HEK293T (cell line): ENCODE results near the gene GFPT1.

Source experiments
- CTCF ChIA-PET: fragments of 350-600 bp; formaldehyde crosslinking; extraction: SDS; loops from one replicate; lab custom pipeline; 2021; ENCODE audit warnings: antibody characterized with exemption, inconsistent platforms; lab: Yijun Ruan, JAX
- POLR2A ChIA-PET: fragments of 350-600 bp; formaldehyde crosslinking; extraction: SDS; loops from one replicate; lab custom pipeline; 2020; ENCODE audit warnings: antibody characterized with exemption, inconsistent platforms; lab: Yijun Ruan, JAX
- DNase-seq: peaks from one replicate; pipeline ENCODE4 v3.0.0; 2012; ENCODE audit warnings: mixed read lengths; ENCODE audit errors: extremely low spot score
- ARNT ChIP-seq: fragments of 450-650 bp; IDR thresholded peaks from 2 replicates; pipeline ENCODE4 v1.6.1; 2017; ENCODE audit warnings: mild to moderate bottlenecking
- BHLHE40 ChIP-seq: fragments of 450-650 bp; IDR thresholded peaks from 2 replicates; pipeline ENCODE4 v1.6.1; 2016; ENCODE audit warnings: mild to moderate bottlenecking, moderate library complexity, borderline replicate concordance
- CTBP1 ChIP-seq: fragments of 450-650 bp; IDR thresholded peaks from 2 replicates; pipeline ENCODE4 v1.6.1; 2016; ENCODE audit warnings: borderline replicate concordance
- ELF4 ChIP-seq: fragments of 450-650 bp; IDR thresholded peaks from 2 replicates; pipeline ENCODE4 v1.6.1; 2017; ENCODE audit warnings: antibody characterized with exemption
- FOXA1 ChIP-seq: fragments of 450-650 bp; IDR thresholded peaks from 2 replicates; pipeline ENCODE4 v1.6.1; 2016; ENCODE audit warnings: mild to moderate bottlenecking
- FOXK2 ChIP-seq: fragments of 450-650 bp; IDR thresholded peaks from 2 replicates; pipeline ENCODE4 v1.6.1; 2016; ENCODE audit warnings: mild to moderate bottlenecking
- FOXM1 ChIP-seq: fragments of 450-650 bp; IDR thresholded peaks from 2 replicates; pipeline ENCODE4 v1.6.1; 2017; ENCODE audit warnings: mild to moderate bottlenecking, borderline replicate concordance
- HDGF ChIP-seq: fragments of 450-650 bp; IDR thresholded peaks from 2 replicates; pipeline ENCODE4 v1.6.1; 2017; ENCODE audit warnings: antibody characterized with exemption, borderline replicate concordance
- L3MBTL2 ChIP-seq: fragments of 450-650 bp; conservative IDR thresholded peaks from 2 replicates; pipeline ENCODE4 v1.6.1; 2016; ENCODE audit warnings: mild to moderate bottlenecking
- LEF1 ChIP-seq: fragments of 450-650 bp; IDR thresholded peaks from 2 replicates; pipeline ENCODE4 v1.6.1; 2017; ENCODE audit warnings: mild to moderate bottlenecking, borderline replicate concordance
- NFRKB ChIP-seq: fragments of 450-650 bp; IDR thresholded peaks from 2 replicates; pipeline ENCODE4 v1.6.1; 2016; ENCODE audit warnings: mild to moderate bottlenecking, moderate library complexity
- SP1 ChIP-seq: fragments of 450-650 bp; IDR thresholded peaks from 2 replicates; pipeline ENCODE4 v1.6.1; 2017
- SUZ12 ChIP-seq: fragments of 450-650 bp; IDR thresholded peaks from 2 replicates; pipeline ENCODE4 v1.6.1; 2016; ENCODE audit warnings: mild to moderate bottlenecking
- TARDBP ChIP-seq: fragments of 450-650 bp; IDR thresholded peaks from 2 replicates; pipeline ENCODE4 v1.6.1; 2016
- ZNF384 ChIP-seq: fragments of 450-650 bp; IDR thresholded peaks from 2 replicates; pipeline ENCODE4 v1.6.1; 2016
- TF ChIP-seq, protein P1 (sequence below): fragments of 450-650 bp; IDR thresholded peaks from 2 replicates; pipeline ENCODE4 v1.6.1; 2016

GFPT1 gene

DNA sequence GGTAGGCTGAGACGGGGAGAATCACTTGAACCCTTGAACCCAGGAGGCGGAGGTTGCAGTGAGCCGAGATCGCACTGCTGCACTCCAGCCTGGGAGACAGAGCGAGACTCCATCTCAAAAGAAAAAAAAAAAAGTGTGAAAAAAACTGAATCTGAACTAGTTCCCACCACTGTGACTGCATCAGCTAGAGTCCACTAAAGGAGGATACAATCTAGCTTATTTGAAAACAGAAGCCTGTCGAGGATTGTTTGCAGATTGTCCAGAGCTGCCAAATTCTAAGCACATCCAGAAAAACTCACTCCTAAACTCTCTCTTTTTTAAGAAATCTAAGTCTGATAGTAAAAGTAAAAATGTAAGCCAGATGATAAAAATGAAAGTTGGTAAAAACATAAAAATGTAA, 10.6 kb downstream of the GFPT1 start:
- TF ChIP-seq ZNF384 (no peak), FOXM1 (no peak), FOXA1 (no peak), SP1 (no peak), SUZ12 (no peak), NFRKB (no peak), L3MBTL2 (no peak), LEF1 (no peak), CTBP1 (no peak), TARDBP (no peak), HDGF (no peak), FOXK2 (no peak), ARNT (no peak), BHLHE40 (no peak), ELF4 (no peak)
- TF ChIP-seq, protein P1, sequence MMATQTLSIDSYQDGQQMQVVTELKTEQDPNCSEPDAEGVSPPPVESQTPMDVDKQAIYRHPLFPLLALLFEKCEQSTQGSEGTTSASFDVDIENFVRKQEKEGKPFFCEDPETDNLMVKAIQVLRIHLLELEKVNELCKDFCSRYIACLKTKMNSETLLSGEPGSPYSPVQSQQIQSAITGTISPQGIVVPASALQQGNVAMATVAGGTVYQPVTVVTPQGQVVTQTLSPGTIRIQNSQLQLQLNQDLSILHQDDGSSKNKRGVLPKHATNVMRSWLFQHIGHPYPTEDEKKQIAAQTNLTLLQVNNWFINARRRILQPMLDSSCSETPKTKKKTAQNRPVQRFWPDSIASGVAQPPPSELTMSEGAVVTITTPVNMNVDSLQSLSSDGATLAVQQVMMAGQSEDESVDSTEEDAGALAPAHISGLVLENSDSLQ = no peak
- no peak for DNase-seq
- ChIA-PET CTCF (interaction anchor here (1.0 kb wide), 1 partner anchor 58 kb away, joined by 3 read pairs; no protein-coding TSS in a partner anchor), POLR2A (interaction anchor here (3.2 kb wide), 1 partner anchor 61 kb away, joined by 13 read pairs; the partner anchor contains the start of gene NFU1)

DNA sequence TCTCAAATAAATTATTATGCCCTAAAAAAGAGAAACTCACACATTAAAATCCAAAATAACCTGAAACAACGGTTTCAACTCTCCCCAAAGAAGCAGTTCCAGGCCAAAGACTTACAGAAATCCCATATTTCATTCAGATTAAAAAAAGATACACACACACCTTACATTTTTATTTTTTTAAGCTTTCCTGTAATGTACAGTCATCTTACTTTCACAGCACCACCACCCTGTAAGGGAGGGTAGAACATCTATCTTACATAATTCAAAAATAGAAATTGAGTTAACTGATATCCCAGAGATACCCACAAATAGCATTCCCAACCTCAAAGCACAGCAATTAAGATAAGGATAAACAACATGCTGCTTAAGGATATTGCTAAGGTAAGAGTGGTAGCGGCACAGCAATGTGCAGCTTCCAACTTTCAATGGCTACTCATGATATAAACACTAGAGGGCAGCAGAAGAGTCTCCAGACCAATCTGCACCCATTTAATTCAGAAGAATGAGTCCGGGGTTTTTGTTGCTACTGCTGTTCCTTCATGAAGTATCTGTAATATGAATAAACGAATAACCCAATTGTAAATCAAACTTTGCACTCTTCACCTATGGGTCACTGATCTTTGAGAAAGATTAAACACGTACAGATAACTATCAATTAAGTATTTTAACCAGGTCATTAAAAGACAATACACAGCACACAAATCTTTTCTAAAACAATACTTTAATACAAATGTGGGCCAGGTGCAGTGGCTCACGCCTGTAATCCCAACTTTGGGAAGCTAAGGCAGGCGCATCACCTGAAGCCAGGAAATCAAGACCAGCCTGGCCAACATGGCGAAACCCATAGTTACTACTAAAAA, 11.3 kb downstream of the GFPT1 start:
- CTCF ChIA-PET = interaction anchor here (0.6 to 1.0 kb wide), 4 partner anchors 13 to 98 kb away, joined by 3 to 5 read pairs (median 3); no protein-coding TSS in a partner anchor
- peak; percentile 47 for DNase-seq
- no peak for TF ChIP-seq SP1
- TF ChIP-seq, protein P1 = no peak
- no peak for TF ChIP-seq BHLHE40
- TF ChIP-seq TARDBP = no peak
- no peak for TF ChIP-seq LEF1
- TF ChIP-seq NFRKB = no peak
- no peak for TF ChIP-seq HDGF
- no peak for TF ChIP-seq FOXK2
- no peak for TF ChIP-seq FOXM1
- no peak for TF ChIP-seq SUZ12
- no peak for TF ChIP-seq L3MBTL2
- no peak for TF ChIP-seq ARNT
- TF ChIP-seq ELF4 = no peak
- TF ChIP-seq FOXA1 = no peak
- POLR2A ChIA-PET = no interaction called here

DNA sequence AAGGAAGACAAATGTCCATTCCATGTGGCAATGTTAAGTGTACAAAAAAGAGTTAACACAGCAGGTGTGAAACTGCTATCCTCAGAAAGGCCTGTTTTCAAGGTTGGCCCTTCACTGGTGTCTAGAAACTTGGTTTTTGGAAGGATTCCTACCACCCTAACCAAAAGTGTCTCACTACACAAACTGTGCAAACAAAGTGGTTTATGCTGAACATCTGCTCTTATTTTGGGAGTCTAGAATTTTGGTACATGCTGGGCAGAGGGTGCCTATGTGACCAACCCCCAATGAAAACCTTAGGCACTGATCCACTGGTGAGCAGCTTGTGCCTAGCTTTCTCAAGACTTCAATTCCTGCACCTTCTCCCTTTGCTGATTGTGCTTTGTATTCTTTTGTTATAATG, 14.3 kb downstream of the GFPT1 start:
- POLR2A ChIA-PET = no interaction called here
- CTCF ChIA-PET = no interaction called here
- no peak for DNase-seq
- TF ChIP-seq NFRKB (no peak), FOXK2 (no peak), ELF4 (no peak), LEF1 (no peak), FOXA1 (no peak), ARNT (no peak), CTBP1 (no peak), HDGF (no peak), L3MBTL2 (no peak)

DNA sequence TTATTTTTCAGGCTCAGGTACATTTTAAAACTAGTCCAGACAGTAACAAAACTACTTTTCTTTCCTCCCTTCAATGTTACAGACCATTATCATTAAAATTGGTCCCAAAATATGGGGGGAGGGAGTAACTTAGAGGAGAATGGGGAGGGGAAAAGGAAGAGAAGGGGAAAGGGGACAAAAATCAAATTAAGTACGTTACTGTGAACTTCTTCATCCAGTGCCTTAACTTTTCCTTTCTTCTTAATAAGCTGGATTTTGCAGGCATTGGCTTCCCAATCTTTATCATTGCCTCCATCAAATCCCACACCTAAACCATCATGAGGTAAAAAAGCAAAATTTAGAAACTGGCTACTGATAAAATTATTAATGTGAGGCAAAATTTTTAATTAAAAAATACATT, 17.2 kb downstream of the GFPT1 start:
- ChIA-PET CTCF (no interaction called here), POLR2A (no interaction called here)
- no peak for DNase-seq
- TF ChIP-seq L3MBTL2 (no peak), TARDBP (no peak), FOXA1 (no peak), NFRKB (no peak), SUZ12 (no peak), ELF4 (no peak), HDGF (no peak), FOXK2 (no peak), LEF1 (no peak), BHLHE40 (no peak), ARNT (no peak), CTBP1 (no peak), SP1 (no peak), ZNF384 (no peak), FOXM1 (no peak)
- TF ChIP-seq, protein P1 = no peak

DNA sequence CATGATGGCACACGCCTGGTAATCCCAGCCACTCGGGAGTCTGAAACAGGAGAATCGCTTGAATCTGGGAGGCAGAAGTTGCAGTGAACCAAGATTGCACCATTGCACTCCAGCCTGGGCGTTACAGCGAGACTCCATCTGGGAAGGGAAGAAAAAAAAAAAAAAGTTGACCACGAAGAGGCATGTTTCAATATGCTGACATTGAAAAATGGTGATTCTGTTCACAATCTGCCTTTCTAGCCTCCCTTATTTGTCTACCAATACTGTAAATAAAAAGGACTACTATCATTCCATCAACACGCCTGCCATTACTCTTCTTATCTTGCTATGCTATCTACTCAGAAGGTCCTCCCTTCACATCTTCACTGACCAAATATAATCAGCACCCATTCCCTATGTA, 18.4 kb downstream of the GFPT1 start:
- POLR2A ChIA-PET = no interaction called here
- no peak for DNase-seq
- CTCF ChIA-PET = no interaction called here
- no peak for TF ChIP-seq LEF1
- TF ChIP-seq TARDBP = no peak
- TF ChIP-seq ARNT = no peak
- TF ChIP-seq, protein P1 = no peak
- TF ChIP-seq L3MBTL2 = no peak
- no peak for TF ChIP-seq BHLHE40
- no peak for TF ChIP-seq FOXK2
- TF ChIP-seq ELF4 = no peak
- TF ChIP-seq SUZ12 = no peak
- no peak for TF ChIP-seq CTBP1
- TF ChIP-seq NFRKB = no peak
- no peak for TF ChIP-seq FOXM1
- no peak for TF ChIP-seq ZNF384
- no peak for TF ChIP-seq SP1
- TF ChIP-seq HDGF = no peak
- no peak for TF ChIP-seq FOXA1
